HepG2 (cell line): ENCODE results near the gene B4GALT5. TPM values are rescaled to one million over a fixed set of nuclear protein-coding genes. Genes with fewer than 3 reads are reported as not detected.

Source experiments
- HNF1B ChIP-seq: sonication (generic); formaldehyde crosslinking; IDR thresholded peaks from 2 replicates; pipeline ENCODE4 v1.5.1; 2020; ENCODE audit warnings: mild to moderate bottlenecking, moderate library complexity, missing genetic modification reagents
- KDM2A ChIP-seq: sonication (generic); formaldehyde crosslinking; IDR thresholded peaks from 2 replicates; pipeline ENCODE4 v1.4.0; 2020; ENCODE audit warnings: low read depth, missing genetic modification reagents, borderline replicate concordance
- SETDB1 ChIP-seq: sonication (generic); formaldehyde crosslinking; IDR thresholded peaks from 2 replicates; pipeline ENCODE4 v1.5.1; 2020; ENCODE audit warnings: missing genetic modification reagents, mild to moderate bottlenecking, borderline replicate concordance
- THAP9 ChIP-seq: sonication (generic); formaldehyde crosslinking; IDR thresholded peaks from 2 replicates; pipeline ENCODE4; 2020; ENCODE audit warnings: missing genetic modification reagents, mild to moderate bottlenecking, borderline replicate concordance
- ZFP90 ChIP-seq: sonication (generic); formaldehyde crosslinking; IDR thresholded peaks from 2 replicates; pipeline ENCODE4 v1.8.0; 2022; ENCODE audit warnings: missing genetic modification reagents, mild to moderate bottlenecking, inconsistent platforms, borderline replicate concordance
- ZNF576 ChIP-seq: sonication (generic); formaldehyde crosslinking; IDR thresholded peaks from 2 replicates; pipeline ENCODE4 v1.4.0; 2020; ENCODE audit warnings: mild to moderate bottlenecking, missing genetic modification reagents
- ZNF672 ChIP-seq: sonication (generic); formaldehyde crosslinking; IDR thresholded peaks from 2 replicates; pipeline ENCODE4 v1.8.1; 2022; ENCODE audit warnings: missing genetic modification reagents
- ZNF704 ChIP-seq: sonication (generic); formaldehyde crosslinking; IDR thresholded peaks from 2 replicates; pipeline ENCODE4 v1.8.1; 2023; ENCODE audit warnings: mild to moderate bottlenecking, inconsistent platforms, moderate library complexity, missing genetic modification reagents, borderline replicate concordance
- polyA plus RNA-seq, 8 experiments: library from polyadenylated mRNA; depleted of rRNA in 3 of 8; stranded (reverse) in 7 of 8; unstranded in 1 of 8; fragments of >200 nt; fragmentation: Illumina TruSeq in 4 of 8; extraction: Trizol in 4 of 8; gene quantifications; 2 replicates each; pipeline versions ENCODE4 v1.2.1 to v1.2.3, GENCODE V29; 2011 to 2016; ENCODE audit warnings: low read depth in 4 of 8, missing spikeins in 1 of 8, mixed read lengths in 1 of 8; ENCODE audit not compliant: insufficient read depth in 1 of 8
- total RNA-seq, 5 experiments: library from RNA; depleted of rRNA; stranded (reverse); fragments of >200 nt; fragmentation: Illumina TruSeq; extraction: Trizol; gene quantifications; 2 replicates each; pipeline ENCODE4 v1.2.3, GENCODE V29; 2016; ENCODE audit warnings: low read depth in 1 of 5

Gene B4GALT5
- total and polyA plus RNA-seq, 2 of the 13 experiments (the other 11 are each of a cell fraction or from before 2014, with no cell fraction given) = 27.3 to 30.9 TPM

- 0 out of 2 replicates have a peak, but pooled peaks have one; percentile 32 for TF ChIP-seq SETDB1 (CRISPR knock-in tag)
- TF ChIP-seq ZFP90 (CRISPR knock-in tag) = 0 out of 2 replicates have a peak, but pooled peaks have one; percentile 64
- TF ChIP-seq ZNF704 (CRISPR knock-in tag) = 0 out of 2 replicates have a peak, but pooled peaks have one; percentile 14
- 0 out of 2 replicates have a peak, but pooled peaks have one; percentile 34 for TF ChIP-seq HNF1B (CRISPR knock-in tag)
- 0 out of 2 replicates have a peak, but pooled peaks have one; percentile 66 for TF ChIP-seq ZNF576 (CRISPR knock-in tag)
- peak; percentile 44; the same call in 1 of the 2 replicates for TF ChIP-seq THAP9 (CRISPR knock-in tag)
- 0 out of 2 replicates have a peak, but pooled peaks have one; percentile 2 for TF ChIP-seq KDM2A
- peak; percentile 32; the same call in 1 of the 2 replicates for TF ChIP-seq ZNF672
These were observed 111.1 kb downstream of the B4GALT5 start (continued) for GRCh38 chr20:49602345-49603208.
